GM15510 (cell line): ENCODE measurements around the gene PLXNA2.

Experiments
- POLR2A ChIP-seq: IDR thresholded peaks from 3 replicates; pipeline ENCODE4 v1.6.1; 2011; ENCODE audit warnings: borderline replicate concordance; ENCODE audit not compliant: insufficient read length; ENCODE audit errors: extremely low read depth

Gene PLXNA2

GRCh38 chr1:207978441-207978840, 265.7 kb downstream of the PLXNA2 start:
- TF ChIP-seq POLR2A, result no peak

DNA sequence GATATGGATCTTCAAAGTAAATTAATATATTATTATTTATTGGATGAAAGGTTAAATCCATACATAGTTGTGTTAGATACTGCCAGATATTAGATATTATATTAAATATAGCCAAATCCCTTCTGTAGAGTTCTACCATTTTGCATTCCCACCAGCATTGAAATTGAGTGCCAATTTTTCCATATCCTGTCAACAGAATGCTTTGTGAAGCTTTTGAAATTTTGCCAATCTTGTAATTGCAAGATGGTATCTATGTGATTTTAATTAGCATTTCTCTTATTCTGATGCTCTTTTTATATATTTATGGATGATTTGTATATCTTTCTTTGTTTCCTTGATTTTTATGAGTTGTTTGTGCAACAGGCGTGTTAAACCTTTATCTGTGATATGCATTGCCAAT, 266.3 kb downstream of the PLXNA2 start:
- no peak for TF ChIP-seq POLR2A

DNA sequence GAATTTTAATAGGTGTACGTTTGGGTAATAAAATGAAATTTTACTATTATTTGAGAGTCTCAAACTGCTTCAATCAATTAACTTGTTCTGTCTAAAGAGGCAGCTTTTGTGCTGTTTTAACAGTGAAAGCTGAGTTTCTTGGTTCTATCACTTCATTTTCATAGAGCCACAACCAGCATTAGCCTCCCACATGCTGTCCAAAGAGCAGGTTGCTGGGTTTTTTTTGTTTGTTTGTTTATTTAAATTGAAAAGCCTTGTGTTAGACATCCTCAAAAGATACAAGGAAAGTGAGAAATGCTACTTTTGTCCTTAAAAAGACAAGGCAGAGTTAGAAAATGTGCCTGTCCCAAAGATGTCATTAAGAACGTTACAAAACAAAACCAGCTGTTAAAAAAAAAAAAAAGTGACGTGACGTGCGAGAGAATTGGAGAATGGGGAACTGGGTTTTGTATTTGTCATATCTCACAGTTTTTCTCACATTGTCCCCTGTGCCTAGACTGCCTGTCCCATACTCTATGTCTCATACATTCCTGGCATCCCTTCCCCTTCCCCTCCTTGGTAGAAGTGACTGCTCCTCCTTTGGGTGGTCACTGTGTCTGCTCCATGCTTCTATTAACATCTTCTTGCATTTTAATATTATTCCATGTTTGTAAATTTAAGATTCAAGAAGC, 270.2 kb downstream of the PLXNA2 start:
- no peak for TF ChIP-seq POLR2A

DNA sequence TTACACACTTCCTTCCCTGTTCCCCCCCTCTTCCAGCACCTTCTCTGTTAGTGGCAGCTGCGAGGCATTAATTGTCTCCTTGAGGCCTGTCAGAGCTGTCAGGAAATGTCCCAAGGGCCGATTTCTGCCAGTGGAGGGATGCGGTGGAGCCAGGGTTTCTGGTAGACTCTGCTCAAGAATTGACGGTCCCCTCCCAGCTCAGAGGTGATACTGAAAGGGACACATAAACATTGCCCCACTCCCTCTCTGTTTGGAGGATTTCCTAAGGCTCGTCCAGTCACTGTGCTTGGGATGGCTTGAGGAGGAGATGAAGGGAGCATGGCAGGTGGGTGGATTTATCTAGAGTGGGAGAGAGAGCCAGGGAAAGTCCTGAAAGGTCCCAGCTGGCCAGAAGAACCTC, 271.8 kb downstream of the PLXNA2 start:
- TF ChIP-seq POLR2A, result no peak
